ENCODE measurements around the gene STAB1.

STAB1 gene

DNA sequence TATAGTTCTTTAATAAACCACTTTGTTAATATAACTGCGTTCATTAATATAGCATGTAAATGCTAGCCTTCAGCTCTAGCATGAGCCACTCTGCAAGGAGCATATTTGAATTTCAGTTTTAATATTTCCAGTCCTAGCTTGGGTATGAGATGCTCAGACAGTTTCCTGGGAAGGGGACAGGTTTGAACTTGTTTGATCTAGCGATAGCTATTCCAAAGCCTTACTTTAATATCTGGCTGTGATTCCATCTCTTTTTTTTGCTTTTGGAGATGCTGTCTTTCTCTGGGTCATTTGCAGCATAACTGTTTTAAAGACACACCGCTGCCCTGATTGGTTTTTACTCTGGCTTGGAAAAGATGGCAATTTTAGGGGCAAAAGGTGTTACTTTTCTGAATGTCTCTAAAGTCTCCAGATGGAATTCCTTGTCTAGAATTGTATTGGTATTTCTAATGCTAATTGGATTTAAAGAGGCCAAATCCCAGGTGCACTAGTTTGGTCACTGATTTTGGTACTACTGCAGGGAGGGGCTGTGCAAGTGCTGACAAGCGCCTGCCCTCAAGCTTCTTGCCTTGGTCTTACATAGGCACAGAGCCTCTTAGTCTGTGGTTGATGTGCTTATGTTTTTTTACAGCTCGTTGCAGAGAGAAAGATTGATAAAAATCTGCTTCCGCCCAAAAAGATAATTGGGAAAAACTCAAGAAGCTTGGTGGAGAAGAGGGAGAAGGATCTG, 36.9 kb upstream of the STAB1 start:
- no peak for DNase-seq

DNA sequence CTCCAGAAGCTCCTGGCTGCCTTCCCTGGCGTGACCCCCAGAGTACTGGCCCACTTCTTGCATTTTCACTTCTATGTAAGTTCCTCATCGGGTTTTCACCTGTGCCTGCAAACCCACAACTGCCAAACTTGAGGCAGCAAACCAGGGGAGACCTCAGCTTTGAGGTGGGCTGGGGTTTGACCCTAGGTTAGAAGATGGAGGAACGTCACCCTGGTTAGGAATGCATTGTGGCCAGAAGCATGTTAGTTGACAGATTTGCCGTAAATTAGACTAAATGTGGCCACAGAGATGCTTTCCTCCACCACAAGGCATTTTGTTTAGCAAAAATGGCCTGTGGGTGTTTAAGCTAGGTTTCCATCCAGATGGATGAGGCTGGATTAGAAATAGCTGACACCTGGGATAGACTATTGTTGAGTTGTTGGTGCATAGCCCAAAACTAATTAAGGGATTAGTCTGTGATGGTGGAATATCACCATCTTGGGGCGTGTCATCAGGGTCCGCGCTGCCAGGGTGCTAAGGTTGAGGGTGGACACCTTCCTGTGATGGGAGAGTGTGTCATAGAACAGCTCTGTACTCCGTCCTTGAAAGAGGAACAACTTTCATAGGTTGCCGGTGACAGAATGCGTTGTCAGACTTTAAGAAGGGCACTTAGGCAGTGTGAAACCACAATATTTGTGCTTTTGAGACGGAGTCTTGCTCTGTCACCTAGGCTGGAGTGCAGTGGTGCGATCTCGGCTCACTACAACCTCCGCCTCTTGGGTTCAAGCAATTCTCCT, 36.2 kb upstream of the STAB1 start:
- no peak for DNase-seq

DNA sequence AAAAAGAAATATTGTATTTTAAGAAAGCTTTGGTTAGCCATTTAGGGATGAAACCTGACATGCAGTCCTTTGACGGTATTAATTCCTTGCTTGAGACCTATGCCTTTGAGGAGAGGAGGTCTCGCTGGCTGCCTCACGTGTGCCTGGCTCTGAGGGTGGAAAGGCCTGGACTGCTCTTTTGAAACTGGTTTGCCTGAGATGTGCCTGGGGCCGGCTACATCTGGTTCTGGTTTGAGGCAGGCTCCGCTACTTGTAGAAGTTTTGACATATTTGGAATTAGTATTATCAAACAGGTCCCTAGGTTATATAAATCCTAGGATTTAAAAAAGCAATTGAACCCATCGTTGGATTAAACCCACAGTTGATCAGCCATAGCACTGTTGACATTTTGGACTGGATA, 33.3 kb upstream of the STAB1 start:
- DNase-seq, result no peak

DNA sequence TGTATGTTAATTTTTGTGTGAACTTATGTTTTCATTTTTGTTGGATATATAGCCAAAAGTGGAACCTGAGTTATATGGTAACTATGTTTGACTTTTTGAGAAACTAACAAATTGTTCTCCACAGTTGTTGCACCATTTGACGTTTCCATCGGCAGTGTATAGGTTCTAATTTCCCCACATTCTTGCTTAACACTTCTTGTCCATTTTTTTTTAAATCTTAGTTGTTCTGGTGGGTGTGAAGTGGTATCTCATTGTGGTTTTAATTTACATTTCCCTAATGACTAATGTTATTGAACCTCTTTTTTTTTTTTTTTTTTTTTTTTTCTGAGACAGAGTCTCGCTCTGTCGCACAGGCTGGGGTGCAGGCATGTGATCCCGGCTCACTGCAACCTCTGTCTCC, 31.7 kb upstream of the STAB1 start:
- DNase-seq, result no peak

DNA sequence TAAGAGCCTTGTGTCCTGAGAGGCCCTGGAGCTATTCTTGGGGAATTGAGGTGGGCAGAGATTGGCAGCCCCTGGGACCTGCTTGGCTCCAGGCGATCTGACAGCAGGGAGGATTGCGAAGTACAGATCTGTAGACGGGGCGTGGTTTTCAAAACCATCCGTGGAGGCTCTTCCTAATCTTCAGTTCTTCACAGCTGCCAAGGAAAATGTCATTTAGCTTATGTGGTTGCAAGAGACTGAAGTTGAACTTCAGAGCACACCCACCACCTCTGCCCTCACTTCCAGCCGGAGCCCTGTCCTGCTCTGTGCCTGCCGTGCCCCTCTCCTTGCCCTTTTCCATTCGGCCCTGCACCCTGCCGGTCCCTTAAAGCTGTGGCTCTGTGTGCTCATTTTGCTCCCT, 26.8 kb upstream of the STAB1 start:
- DNase-seq, result peak in 1 of 14 donors; percentile 70

DNA sequence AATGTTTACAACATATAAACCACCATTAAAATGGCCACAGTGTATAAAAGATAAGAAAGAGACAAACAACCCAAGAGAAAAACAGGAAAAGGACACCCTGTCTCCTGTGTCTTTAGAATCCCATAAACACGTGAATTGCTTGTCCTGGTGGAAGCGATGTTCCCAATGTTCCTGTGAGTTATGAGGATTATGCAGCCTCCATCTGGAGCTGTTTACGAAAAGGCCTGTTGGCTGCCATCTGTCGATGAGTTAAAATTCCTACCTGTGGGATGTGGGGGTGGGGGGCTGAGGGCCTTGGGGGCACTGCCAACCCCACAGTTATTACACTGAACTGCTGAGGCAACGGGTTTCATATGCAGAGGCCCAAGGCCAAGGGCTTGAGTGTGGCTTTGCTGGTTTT, 26.1 kb upstream of the STAB1 start:
- DNase-seq, result peak in 1 of 14 donors; percentile 98

DNA sequence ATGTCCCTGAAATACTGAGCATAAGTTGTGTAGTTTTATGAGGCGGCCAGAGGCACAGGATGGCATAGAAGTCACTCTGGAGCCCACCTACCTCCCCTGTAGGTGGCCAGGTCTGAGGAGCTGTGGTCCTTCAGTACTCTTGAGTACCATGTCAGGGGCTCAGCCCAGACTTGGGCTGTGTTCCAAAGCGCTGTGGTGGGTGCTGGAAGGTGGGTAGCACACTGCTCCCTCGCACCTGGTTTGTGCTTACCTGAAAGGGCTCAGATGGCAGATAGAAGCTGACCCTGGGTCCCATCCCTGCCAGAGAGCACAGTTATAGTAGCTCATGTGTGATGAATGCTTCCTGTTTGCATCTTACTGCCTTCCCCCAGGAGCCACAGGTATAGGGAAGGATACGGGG, 24.2 kb upstream of the STAB1 start:
- DNase-seq, result no peak

DNA sequence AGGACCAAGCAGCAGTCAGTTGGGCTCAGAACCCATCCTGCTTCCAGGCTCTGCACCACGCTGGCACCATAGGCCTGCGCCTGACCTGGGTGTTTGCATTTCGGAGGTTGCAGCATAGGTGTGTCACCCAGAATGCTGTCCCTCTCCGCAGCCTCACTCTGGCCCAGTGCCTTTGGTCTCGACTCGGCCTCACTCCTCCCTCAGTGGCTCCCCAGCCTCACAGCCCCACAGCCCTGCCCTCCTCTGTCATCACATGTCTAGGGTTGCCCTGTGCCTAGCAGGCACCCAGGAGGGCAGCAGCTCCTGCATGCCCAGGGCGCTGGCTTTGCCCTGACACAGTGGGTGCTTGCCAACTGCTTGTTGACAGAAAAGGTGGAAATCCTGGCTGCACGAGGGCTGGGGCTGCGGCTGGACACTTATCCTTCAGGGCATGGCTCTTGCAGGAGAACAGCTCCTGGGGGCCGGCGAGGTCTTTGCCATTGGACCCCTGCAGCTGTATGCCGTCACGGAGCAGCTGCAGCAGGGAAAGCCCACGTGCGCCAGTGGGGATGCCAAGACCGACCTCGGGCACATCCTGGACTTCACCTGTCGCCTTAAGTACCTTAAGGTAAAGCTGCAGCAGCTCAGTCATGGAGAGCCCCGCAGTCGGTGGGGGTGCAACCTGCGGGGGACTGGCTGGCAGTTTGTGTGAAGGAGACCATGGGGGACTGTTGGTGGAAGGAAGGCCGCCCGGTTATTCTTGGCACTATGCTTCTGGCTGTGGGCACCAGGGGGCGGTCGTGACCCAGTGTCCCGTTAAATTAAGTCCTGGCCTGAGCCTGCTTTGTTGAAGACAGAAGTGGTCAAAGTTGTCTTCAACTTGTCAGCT, 23.5 kb upstream of the STAB1 start:
- DNase-seq, result peak in 11 of 14 donors; percentile 9 to 82 (median 34)

DNA sequence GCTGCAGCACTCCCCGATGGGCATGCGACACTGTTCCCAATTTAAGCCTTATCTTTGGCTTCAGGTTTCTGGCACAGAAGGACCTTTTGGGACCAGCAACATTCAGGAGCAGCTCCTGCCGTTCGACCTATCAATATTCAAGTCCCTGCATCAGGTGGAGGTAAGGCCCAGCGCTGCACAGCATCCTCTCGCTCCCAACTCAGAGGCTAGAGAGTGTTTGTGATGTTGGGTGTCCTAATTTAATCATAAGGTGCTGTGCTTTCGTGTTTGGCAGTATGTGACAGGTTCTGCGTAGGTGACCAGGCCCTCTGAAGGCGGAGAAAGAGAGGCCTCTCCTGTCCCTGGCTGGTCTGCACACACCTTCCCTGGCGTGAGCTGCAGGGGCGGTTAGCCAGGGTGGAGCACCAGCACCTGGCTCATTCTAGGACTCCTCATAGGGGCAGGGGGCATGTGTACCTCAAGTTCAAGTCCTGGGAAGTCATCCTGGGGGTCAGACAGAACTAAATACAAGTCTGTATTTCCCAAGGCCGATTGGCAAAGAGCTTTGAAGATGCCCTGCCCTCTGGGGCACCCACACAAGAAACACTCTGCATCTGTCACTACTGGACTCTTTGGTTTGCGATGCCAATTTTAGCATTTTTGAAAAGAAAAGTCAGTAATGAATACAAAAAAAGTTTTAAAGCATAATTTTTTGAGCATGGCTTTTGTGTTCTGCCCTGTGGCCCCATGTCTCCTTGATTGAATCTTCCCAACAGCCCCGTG, 22.7 kb upstream of the STAB1 start:
- DNase-seq, result no peak

DNA sequence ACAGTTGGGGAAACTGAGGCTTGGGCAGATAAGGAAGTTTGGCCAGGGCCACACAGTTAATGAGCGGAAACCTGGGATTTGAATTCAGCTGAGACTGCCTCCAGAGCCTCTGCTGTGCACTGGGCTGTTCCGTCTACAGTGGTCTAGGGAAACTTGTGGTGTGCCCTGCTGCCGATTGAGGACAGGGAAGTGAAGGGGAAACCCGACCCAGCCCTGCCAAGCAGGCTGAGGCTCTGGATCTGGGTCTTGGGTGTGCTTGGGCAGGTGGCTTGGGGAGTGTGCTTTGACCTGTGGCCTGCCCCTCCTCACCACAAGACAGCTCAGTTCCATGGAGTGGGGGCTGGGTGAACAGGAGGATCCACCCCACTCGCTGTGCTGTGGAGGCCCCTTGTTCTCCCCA, 22.1 kb upstream of the STAB1 start:
- no peak for DNase-seq

DNA sequence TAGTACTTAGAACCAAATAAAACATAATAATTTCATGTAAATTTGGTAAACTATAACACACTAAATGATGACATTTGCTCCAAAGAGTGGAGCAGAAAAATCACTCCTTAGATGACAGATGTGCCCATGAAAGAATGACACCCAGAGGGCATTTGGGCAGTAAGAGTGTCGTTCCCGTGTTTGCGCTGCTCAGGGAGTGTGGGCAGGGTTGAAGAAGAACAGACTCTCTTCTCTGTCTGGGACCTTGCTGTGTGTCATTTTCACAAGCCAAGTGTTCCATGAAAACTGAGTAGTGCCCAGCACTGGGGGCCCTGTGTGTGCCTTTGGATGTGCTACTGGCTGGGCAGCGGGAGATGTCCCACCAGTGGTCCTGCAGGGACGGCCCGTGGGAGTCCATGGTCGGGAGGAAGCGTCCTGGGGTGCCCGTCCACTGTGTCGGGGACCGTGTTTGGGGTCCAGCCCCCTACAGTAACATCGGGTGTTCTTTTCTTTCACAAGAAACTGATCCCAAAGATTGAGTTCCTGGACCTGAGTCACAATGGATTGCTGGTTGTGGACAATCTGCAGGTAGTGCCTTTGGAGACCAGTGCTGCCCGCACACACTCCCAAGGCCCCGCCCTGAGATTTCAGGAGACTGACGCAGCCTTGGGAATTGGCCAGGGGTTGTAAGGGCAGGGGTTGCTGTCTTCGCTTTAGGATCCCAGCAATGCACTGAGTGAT, 17.9 kb upstream of the STAB1 start:
- no peak for DNase-seq

DNA sequence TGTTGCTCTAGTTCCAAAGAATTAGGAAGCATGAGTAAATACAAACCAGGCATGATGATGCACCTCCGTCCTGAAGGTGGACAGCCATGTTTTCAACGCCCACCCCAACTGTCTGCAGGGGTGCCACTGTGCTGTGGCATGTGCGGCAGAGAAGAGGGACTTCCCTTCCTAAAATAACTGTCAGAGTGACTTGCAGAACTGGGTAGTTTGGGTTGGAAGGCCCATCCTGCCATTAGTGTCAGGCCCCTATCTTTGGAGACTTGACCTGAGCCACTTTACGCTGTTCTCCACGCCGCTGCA, 17.4 kb upstream of the STAB1 start:
- no peak for DNase-seq

DNA sequence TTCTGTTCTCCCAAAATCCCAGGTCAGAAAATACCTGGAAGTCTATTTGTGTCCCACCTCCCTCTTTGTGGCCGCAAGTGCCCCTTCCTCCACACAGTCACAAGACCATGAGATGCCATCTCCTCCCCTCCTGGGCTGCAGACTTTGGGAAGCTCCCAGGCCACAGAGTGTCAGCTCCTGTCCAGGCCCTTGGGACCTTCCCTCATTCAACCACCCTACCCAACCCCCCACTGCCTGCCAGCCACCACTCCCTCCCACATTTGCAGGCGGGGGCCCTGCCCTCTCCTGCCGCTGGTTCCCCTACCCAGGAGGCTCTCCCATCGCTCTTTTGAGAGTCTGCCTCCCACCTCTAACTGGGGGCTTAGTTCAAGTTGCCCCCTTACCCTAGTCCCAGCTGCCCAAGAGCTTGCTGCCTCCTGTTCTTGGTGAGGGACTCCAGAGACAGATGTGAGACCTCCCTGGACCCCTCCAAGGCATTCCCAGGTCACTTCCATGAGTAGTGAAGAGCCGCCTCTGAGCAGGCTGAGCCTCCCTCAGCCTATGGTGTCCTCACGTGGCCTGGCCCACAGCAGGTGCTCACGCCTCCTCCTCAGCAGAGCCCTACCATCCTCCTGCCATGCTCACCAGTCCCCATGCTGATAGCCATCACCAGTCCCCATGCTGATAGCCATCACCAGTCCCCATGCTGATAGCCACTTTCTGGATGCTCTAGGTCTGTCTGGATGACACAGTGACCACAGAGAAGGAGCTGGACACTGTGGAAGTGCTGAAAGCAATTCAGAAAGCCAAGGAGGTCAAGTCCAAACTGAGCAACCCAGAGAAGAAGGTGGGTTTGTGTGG, 15.9 kb upstream of the STAB1 start:
- DNase-seq, result no peak

DNA sequence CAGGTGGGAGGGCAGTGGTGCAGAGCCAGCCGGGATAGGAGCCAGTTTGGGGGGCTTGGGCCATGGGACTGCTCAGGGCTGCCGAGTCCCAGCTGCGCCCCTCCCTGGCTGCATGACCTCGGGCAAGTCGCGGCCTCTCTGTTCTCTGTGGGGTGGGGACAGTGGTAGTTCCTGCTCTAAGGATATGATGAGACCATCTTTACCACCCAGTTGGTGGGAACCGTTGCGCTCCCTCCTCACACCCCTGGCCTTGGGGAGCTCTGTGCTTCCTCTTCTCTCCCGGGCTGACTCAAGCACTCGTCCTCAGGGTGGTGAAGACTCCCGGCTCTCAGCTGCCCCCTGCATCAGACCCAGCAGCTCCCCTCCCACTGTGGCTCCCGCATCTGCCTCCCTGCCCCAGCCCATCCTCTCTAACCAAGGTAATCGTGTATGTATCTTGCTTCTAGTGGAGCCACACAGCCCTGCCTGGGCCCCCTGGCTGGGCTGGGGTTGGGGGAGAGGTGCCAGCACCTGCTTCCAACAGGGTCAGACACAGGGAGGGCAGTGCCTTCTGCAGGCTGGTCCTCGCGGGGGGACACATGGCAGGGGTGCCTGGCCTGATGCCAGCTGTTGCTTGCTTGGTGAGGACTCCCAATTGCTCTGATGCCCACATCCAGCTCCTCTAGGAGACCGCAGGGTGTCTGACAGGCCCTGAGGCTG, 15.1 kb upstream of the STAB1 start:
- DNase-seq, result no peak

DNA sequence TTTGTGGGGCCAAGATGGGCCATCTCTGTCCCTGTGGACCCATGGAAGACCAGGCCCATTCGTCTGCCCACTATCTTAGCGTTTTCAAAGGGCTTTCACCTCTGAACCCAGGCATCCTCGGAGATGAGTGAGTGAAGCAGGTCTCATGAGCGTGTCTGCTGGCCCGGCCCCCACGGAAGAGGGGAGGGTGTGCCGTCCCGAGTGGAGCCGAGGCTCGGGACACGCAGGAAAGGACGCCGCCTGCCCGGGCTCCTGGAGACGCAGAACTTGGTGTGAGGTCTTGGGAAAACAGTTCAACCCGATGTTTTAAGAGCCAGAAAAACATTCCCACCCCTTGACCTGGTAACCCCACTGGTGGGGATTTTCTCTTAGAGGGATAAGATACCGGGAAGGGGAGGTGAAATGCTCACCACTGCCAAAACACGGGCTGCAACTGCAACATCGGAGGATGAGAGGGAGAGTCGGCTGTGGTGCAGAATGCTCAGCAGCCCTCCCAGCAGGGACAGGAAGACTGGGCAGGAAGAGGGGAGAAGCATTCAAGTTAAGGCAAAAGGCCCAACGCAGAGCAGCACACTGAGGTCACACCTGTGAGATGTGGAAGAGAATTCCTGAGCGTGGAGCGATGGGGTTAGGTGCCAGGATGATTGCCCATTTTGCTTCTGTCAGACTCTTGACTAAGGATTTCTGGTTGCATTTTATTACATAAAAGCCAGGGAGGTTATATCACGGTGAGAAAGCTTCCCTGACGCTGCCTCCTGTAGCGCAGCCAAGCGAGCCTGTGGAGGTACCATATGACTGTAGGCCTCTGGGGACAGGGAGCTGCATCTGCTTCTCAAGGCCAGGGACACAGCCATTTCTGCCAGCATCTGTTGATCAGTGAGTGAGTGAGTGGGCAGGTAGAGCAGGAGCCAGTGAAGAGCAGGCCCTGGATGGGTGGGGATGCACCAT, 14.1 kb upstream of the STAB1 start:
- peak in 1 of 14 donors; percentile 58 for DNase-seq

DNA sequence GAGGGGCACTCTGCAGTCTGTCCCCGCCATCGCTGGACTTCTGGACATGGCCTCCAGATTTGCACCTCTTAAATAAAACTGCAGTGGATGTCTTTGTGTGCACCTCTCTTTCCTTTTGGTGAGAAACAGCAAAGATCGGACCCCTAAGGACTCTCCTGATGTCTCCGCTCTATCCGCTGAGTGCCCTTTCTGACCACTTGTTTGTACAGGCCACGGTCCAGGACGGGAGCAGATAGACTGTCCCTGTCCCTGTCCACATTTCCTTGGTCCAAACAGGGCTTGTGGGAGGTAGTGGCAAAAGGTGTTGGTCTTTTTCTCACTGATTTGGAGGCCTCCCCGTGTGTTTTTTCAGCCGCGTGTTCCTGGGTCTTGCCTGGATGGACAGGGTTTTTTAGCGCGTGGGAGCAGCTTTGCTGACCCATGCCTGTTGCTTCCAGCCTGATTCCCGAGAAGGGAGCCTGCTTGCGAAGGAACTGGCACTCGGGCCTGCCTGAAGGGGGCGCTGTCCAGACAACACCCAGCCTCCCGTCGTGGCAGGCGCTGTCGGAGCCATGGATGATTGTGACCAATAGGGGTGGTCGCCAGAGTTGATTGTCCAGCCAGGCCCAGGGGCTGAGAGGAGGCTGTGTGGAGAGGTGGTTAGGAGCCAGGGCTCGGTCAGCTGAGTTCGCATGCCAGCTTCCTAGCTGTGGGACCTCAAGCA, 13.2 kb upstream of the STAB1 start:
- DNase-seq, result no peak

DNA sequence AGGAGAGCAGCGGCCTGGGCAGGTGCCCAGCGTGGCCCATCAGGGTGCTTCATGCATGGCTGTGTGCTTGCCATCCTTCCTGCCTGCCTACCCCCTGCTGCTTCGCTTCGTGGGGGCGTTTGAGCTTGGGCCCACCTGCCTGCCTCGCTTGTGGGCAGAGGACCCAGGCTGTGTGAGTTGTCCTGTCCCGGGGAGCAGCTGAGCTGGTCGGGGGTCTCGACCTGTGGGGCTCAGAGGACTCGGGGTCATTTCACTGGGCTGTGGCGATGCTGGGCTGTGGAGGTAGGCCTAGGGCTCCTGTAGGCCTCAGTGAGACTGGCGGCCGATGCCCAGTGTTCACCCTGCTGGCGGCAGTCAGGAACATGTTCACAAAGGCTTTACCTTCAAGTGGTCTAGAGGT, 12.1 kb upstream of the STAB1 start:
- no peak for DNase-seq

DNA sequence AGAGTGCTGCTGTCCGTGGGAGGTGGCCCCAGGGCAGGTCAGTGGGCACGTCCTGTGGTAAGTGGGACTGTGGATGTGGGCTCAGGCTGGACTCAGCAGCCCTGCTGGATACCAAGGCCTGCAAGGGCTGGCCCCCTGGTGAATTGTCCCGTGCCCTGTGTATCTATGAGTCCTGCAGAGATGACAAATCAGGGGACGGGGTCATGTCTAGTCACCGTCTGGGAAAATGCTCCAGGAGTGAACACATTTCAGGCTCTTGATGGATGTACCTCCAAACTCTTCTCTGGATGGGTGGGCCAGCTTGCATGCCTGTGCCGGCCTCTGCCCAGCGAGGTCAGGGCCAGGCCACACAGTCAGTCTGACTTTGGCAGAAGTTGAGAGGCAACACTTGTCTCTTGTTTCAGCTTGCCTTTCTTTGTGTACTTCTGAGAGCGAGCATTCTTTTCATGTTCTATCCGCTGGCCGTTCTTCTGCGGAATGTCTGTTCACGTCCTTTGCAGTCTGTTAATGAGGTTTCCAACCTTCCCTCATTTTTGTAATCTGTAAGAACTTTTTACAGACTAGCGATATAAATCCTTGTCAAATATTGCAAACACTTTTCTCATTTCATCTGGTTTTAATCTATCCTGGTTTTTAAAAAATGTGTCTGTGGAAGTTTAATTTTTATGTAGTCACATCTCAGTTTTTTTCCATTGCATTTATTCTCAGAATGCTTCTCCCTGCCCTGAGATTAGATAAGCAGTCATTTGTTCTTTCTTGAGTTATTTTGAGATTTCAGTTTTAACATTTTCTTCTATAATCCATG, 11.4 kb upstream of the STAB1 start:
- DNase-seq, result no peak

All from C1 segment of cervical spinal cord (tissue), 14 donors.